ENCODE data around the gene ST6GALNAC4. TPM values are rescaled to one million over a fixed set of nuclear protein-coding genes. Genes with fewer than 3 reads are reported as not detected.
A peak's percentile ranks its signal among the peaks of the same experiment; 100 is the strongest.

ST6GALNAC4 gene
- total RNA-seq, 4 donors from 2014 or later, result 12.5 to 33.0 (median 23.8) TPM

GRCh38 chr9:127953154-127953553, 36.3 kb upstream of the ST6GALNAC4 start:
- TF ChIP-seq CTCF (IDR thresholded peaks at IDR 0.05) (no peak), POLR2A (IDR thresholded peaks at IDR 0.05) (no peak)

GRCh38 chr9:127950513-127951289, 33.9 kb upstream of the ST6GALNAC4 start:
- WGBS, 2 donors, result 62 to 71% methylated on average over 4 to 12 of the region's 21 CpGs
- H3K27ac ChIP-seq, result peak overlapping the region in 3 of 4 donors; percentile 43 to 59 (median 55)
- intact Hi-C loops (cut with DNase I), result no loop called here
- H3K9me3 ChIP-seq, result no peaks in the 10 kb centered on the region
- no peaks in the 10 kb centered on the region for H3K27me3 ChIP-seq
- H3K36me3 ChIP-seq, result peaks cover 0 to 54% (median 0%) of the 10 kb centered on the region in 3 donors
- TF ChIP-seq CTCF (IDR thresholded peaks at IDR 0.05), result no peak
- no peak for TF ChIP-seq POLR2A (IDR thresholded peaks at IDR 0.05)
- H3K4me3 ChIP-seq, result no peak overlapping the region
- peaks cover 27 to 76% (median 29%) of the 10 kb centered on the region in 3 donors for H3K4me1 ChIP-seq
- DNase-seq, result no peak

More at GRCh38 chr9:127953154-127953553, 36.3 kb upstream of the ST6GALNAC4 start:
- Histone ChIP-seq H3K9me3 (no peaks in the 10 kb centered on the region), H3K27me3 (no peaks in the 10 kb centered on the region), H3K27ac (peak overlapping the region in 2 of 4 donors; percentile 92 to 95), H3K4me1 (peaks cover 32 to 88% (median 37%) of the 10 kb centered on the region in 3 donors), H3K4me3 (no peak overlapping the region), H3K36me3 (peaks cover 0 to 30% (median 0%) of the 10 kb centered on the region in 3 donors)
- 86 to 89% methylated on average over 1 of the region's 1 CpG for WGBS, 2 donors
- DNase-seq, result no peak
- intact Hi-C loops (cut with DNase I), result no loop called here

GRCh38 chr9:127949827-127950512, 33.1 kb upstream of the ST6GALNAC4 start:
- WGBS, 2 donors, result 53 to 72% methylated on average over 4 to 13 of the region's 17 CpGs
- H3K4me1 ChIP-seq, result peaks cover 21 to 70% (median 21%) of the 10 kb centered on the region in 3 donors
- no peaks in the 10 kb centered on the region for H3K9me3 ChIP-seq
- no peak overlapping the region for H3K4me3 ChIP-seq
- intact Hi-C loops (cut with DNase I), result loop anchor here (10.0 kb wide), 1 partner anchor 155 kb away; no protein-coding TSS in a partner anchor
- peak overlapping the region in 3 of 4 donors; percentile 43 to 59 (median 55) for H3K27ac ChIP-seq
- H3K27me3 ChIP-seq, result no peaks in the 10 kb centered on the region
- DNase-seq, result no peak
- H3K36me3 ChIP-seq, result peaks cover 5 to 62% (median 6%) of the 10 kb centered on the region in 3 donors
- TF ChIP-seq POLR2A (IDR thresholded peaks at IDR 0.05) (no peak), CTCF (IDR thresholded peaks at IDR 0.05) (no peak)

GRCh38 chr9:127947841-127948710, 31.2 kb upstream of the ST6GALNAC4 start:
- Histone ChIP-seq H3K36me3 (peaks cover 20 to 81% (median 23%) of the 10 kb centered on the region in 3 donors), H3K27me3 (no peaks in the 10 kb centered on the region), H3K27ac (peak overlapping the region in 3 of 4 donors; percentile 12 to 22 (median 21)), H3K4me1 (peaks cover 5 to 66% (median 10%) of the 10 kb centered on the region in 3 donors), H3K9me3 (no peaks in the 10 kb centered on the region), H3K4me3 (no peak overlapping the region)
- no peak for DNase-seq
- WGBS, 2 donors, result 96 to 100% methylated on average over 3 to 5 of the region's 17 CpGs
- TF ChIP-seq CTCF (IDR thresholded peaks at IDR 0.05), result no peak
- no peak for TF ChIP-seq POLR2A (IDR thresholded peaks at IDR 0.05)
- intact Hi-C loops (cut with DNase I), result loop anchor here (10.0 kb wide), 1 partner anchor 157 kb away; no protein-coding TSS in a partner anchor

All from esophagus squamous epithelium (tissue), 5 donors.